Hepatocyte (in vitro differentiated cells): Measurements from ENCODE around the gene PCGF2. TPM values are rescaled to one million over a fixed set of nuclear protein-coding genes. Genes with fewer than 3 reads are reported as not detected.

ENCODE experiments used
- DNase-seq: peaks from one replicate; pipeline ENCODE4 v3.0.0-alpha.2; 2016; ENCODE audit warnings: low spot score
- H2AFZ ChIP-seq: fragments of 200-600 bp; sonication (generic); 2 replicates; pipeline ENCODE4 v1.6.0; 2016; ENCODE audit warnings: antibody characterized with exemption, mild to moderate bottlenecking
- H3K27ac ChIP-seq: fragments of 200-600 bp; sonication (generic); 2 replicates; pipeline ENCODE4 v1.5.1; 2016; ENCODE audit warnings: mild to moderate bottlenecking
- H3K27me3 ChIP-seq: fragments of 200-600 bp; sonication (generic); 2 replicates; pipeline ENCODE4 v1.6.1; 2016
- H3K36me3 ChIP-seq: fragments of 200-600 bp; sonication (generic); replicated peaks from 2 replicates; pipeline ENCODE4 v1.5.1; 2016; ENCODE audit warnings: low read depth; ENCODE audit not compliant: insufficient read depth
- H3K4me1 ChIP-seq: fragments of 200-600 bp; sonication (generic); 2 replicates; pipeline ENCODE4 v1.5.1; 2016; ENCODE audit warnings: mild to moderate bottlenecking, moderate library complexity; ENCODE audit not compliant: insufficient read depth
- H3K4me2 ChIP-seq: fragments of 200-600 bp; sonication (generic); 2 replicates; pipeline ENCODE4 v1.6.0; 2016
- H3K4me3 ChIP-seq: fragments of 200-600 bp; sonication (generic); 2 replicates; pipeline ENCODE4 v1.5.1; 2016; ENCODE audit warnings: mild to moderate bottlenecking
- H3K79me2 ChIP-seq: fragments of 200-600 bp; sonication (generic); 2 replicates; pipeline ENCODE4 v1.6.0; 2017; ENCODE audit warnings: mild to moderate bottlenecking
- H3K9me2 ChIP-seq: fragments of 200-600 bp; sonication (generic); replicated peaks from 2 replicates; pipeline ENCODE4 v1.6.0; 2017; ENCODE audit warnings: mild to moderate bottlenecking; ENCODE audit not compliant: insufficient read depth
- H3K9me3 ChIP-seq: fragments of 200-600 bp; sonication (generic); 2 replicates; pipeline ENCODE4 v1.5.1; 2016; ENCODE audit warnings: low read depth, mild to moderate bottlenecking
- H4K20me1 ChIP-seq: fragments of 200-600 bp; sonication (generic); 2 replicates; pipeline ENCODE4 v1.6.0; 2016; ENCODE audit warnings: mild to moderate bottlenecking; ENCODE audit not compliant: insufficient read depth, poor library complexity, severe bottlenecking
- CTCF ChIP-seq: fragments of 200-600 bp; sonication (generic); IDR thresholded peaks from 2 replicates; pipeline ENCODE4 v1.5.1; 2016; ENCODE audit warnings: antibody characterized with exemption, mild to moderate bottlenecking; ENCODE audit not compliant: poor library complexity
- EZH2 ChIP-seq: fragments of 200-600 bp; sonication (generic); IDR thresholded peaks from 2 replicates; pipeline ENCODE4 v1.6.1; 2016; ENCODE audit warnings: antibody characterized with exemption, mild to moderate bottlenecking, borderline replicate concordance
- EZH2phosphoT487 ChIP-seq: fragments of 200-600 bp; sonication (generic); IDR thresholded peaks from one replicate; pipeline ENCODE4 v1.6.1; 2018; ENCODE audit warnings: antibody characterized with exemption, mild to moderate bottlenecking, low read depth, moderate library complexity; ENCODE audit not compliant: unreplicated experiment, severe bottlenecking
- WGBS: methylation state at CpG from one replicate; pipeline ENCODE4 v1.1.6; 2016; ENCODE audit warnings: low lambda C conversion rate; ENCODE audit errors: missing lambda C conversion rate; 5-methylcytosine and 5-hydroxymethylcytosine counted together
- polyA plus RNA-seq: library from polyadenylated mRNA; unstranded; fragments of >200 nt; fragmentation: Nextera tagmentation; extraction: Ambion mirVana; gene quantifications from 2 replicates; pipeline ENCODE4 v1.2.1, GENCODE V29; 2016
- total RNA-seq: library from RNA; depleted of rRNA; stranded (reverse); fragments of >200 nt; gene quantifications from 2 replicates; pipeline ENCODE4 v1.2.3, GENCODE V29; 2014

The PCGF2 gene
- total and polyA plus RNA-seq, 2 experiments from 2014 or later = 8.7 to 13.0 TPM

GRCh38 chr17:38702916-38703741, 45.0 kb downstream of the PCGF2 start:
- Histone ChIP-seq H3K9me2 (no peaks in the 10 kb centered on the region), H3K4me2 (peak overlapping the region; percentile 97), H3K79me2 (peaks cover 31% of the 10 kb centered on the region), H2AFZ (peak overlapping the region; percentile 78), H3K27ac (peak overlapping the region; percentile 98), H3K4me3 (peak overlapping the region; percentile 94), H3K9me3 (no peaks in the 10 kb centered on the region), H3K36me3 (no peaks in the 10 kb centered on the region), H3K27me3 (no peaks in the 10 kb centered on the region), H4K20me1 (peaks cover 20% of the 10 kb centered on the region), H3K4me1 (peaks cover 29% of the 10 kb centered on the region)
- TF ChIP-seq CTCF (no peak), EZH2phosphoT487 (no peak), EZH2 (no peak)
- no peak for DNase-seq
- WGBS = 3% methylated on average over 55 of the region's 55 CpGs

DNA sequence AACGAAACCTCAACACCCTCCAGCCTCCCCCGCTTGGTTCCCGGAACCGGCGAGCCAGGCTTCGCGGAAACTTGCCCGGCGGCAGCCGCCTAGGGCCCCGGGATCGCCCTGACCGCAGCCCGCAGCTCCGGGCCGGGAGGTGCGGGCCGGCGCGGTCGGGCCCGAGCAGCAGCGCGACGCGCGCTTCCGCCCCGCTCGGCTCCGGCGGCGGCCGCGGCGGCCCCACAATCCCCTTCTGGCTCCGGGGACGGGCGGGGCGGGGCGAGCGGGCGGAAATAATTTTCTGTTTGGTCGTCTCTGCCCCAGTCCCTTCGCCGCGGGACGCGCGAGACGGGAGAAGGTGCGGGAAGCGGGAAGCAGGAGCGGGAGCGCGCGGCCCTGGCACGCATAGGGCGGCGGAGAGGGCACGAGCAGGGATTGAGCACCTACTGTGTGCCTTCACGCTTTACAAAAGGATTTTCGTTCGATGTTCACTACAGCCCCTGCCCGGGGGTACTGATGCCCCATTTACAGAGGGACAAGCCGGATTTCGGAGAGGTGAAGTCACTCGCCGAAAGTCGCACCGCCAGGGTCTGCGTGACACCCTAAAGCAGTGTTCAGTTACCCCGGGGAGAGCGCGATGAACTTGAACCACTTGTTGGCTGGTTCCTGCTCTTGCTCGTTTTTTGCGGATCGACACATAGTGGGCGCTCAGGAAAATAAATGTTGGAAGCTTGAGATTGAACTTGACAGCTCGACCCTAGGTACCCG, 45.8 kb downstream of the PCGF2 start:
- Histone ChIP-seq H3K4me3 (peak overlapping the region; percentile 73), H3K27me3 (no peaks in the 10 kb centered on the region), H3K9me3 (no peaks in the 10 kb centered on the region), H3K27ac (peak overlapping the region; percentile 98), H3K9me2 (no peaks in the 10 kb centered on the region), H3K4me2 (peak overlapping the region; percentile 97), H2AFZ (peak overlapping the region; percentile 89), H3K4me1 (peaks cover 29% of the 10 kb centered on the region), H3K79me2 (peaks cover 24% of the 10 kb centered on the region), H4K20me1 (peaks cover 12% of the 10 kb centered on the region), H3K36me3 (no peaks in the 10 kb centered on the region)
- TF ChIP-seq EZH2 (no peak), CTCF (no peak), EZH2phosphoT487 (no peak)
- WGBS = 2% methylated on average over 50 of the region's 81 CpGs
- peak; percentile 94 for DNase-seq

- Histone ChIP-seq H3K36me3 (no peaks in the 10 kb centered on the region), H3K4me2 (peak overlapping the region; percentile 97), H2AFZ (peak overlapping the region; percentile 89), H3K4me3 (peak overlapping the region; percentile 73), H3K27me3 (no peaks in the 10 kb centered on the region), H3K79me2 (peaks cover 17% of the 10 kb centered on the region), H3K9me3 (no peaks in the 10 kb centered on the region), H3K27ac (peak overlapping the region; percentile 98), H3K4me1 (peaks cover 23% of the 10 kb centered on the region), H3K9me2 (no peaks in the 10 kb centered on the region), H4K20me1 (peaks cover 5% of the 10 kb centered on the region)
- 7% methylated on average over 25 of the region's 25 CpGs for WGBS
- peak; percentile 58 for DNase-seq
- no peak for TF ChIP-seq CTCF
Measured at GRCh38 chr17:38701504-38702165, 46.5 kb downstream of the PCGF2 start.
